ENCODE results near the gene CAPN5.

- TF ChIP-seq CTCF (IDR thresholded peaks at IDR 0.05) = no peak
- TF ChIP-seq REST (IDR thresholded peaks at IDR 0.05; ENCODE audit: insufficient read depth in 1 of 2, low read depth in 2 of 2, low read length in 1 of 2) = no peak
- TF ChIP-seq TCF7L2 (IDR thresholded peaks at IDR 0.05; ENCODE audit: low read depth, low read length) = no peak
- TF ChIP-seq POLR2AphosphoS5 (IDR thresholded peaks at IDR 0.05; ENCODE audit: low read depth, low read length) = no peak
Measured at GRCh38 chr11:77060234-77060633, 6.5 kb upstream of the CAPN5 start.
